ENCODE data around the gene KAT7.
A peak's percentile ranks its signal among the peaks of the same experiment; 100 is the strongest.

KAT7 gene

GRCh38 chr17:49873466-49873865, 85.0 kb downstream of the KAT7 start:
- DNase-seq = no peak

GRCh38 chr17:49873926-49874325, 85.4 kb downstream of the KAT7 start:
- DNase-seq = no peak

GRCh38 chr17:49874911-49875310, 86.4 kb downstream of the KAT7 start:
- DNase-seq = no peak

- no peak for DNase-seq
These were observed 87.2 kb downstream of the KAT7 start for GRCh38 chr17:49875685-49876084.

- DNase-seq = no peak
These were observed 90.7 kb downstream of the KAT7 start for GRCh38 chr17:49878931-49879904.

- DNase-seq = peak; percentile 64 to 65
These were observed 92.0 kb downstream of the KAT7 start for GRCh38 chr17:49880291-49881053.

GRCh38 chr17:49881054-49881402, 92.5 kb downstream of the KAT7 start:
- no peak for DNase-seq

- no peak for DNase-seq
These were observed 94.0 kb downstream of the KAT7 start for GRCh38 chr17:49882434-49882833.

All from activated CD4-positive, alpha-beta T cell treated with anti-CD3 and anti-CD28 coated beads for 4 hours (primary cell).